GM19238 (cell line): ENCODE data around the gene TUBGCP3.
"Not testable (repeated sequence)": the region's sequence is repeated elsewhere in the genome, so short reads cannot be mapped to it uniquely, and the experiment has no call there.

Source experiments
- DNase-seq: peaks from one replicate; pipeline ENCODE4 v3.0.0; 2011; ENCODE audit warnings: low spot score; ENCODE audit not compliant: insufficient read length

Gene TUBGCP3

GRCh38 chr13:112486386-112487126 lies 101.4 kb downstream of the TUBGCP3 start:
- no peak for DNase-seq

DNA sequence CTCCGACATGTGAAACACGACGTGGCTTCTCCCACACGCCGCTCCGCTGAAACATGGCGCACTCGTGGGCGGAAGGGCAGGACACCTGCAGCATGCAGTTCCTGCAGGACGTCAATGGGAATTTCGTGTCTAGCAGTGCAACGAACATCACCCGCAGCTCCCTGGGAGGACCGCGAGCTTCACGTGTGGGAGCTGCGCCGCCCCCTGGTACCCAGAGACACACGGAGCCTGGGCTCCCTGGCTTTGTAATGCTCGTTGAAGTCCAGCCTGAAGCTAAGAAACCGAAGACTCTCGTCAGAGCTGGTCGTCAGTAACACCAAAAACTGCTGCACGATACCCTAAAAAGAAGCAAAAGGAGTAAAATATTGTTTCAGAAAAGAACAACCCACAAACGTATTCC lies 102.1 kb downstream of the TUBGCP3 start:
- not testable (repeated sequence) for DNase-seq

DNA sequence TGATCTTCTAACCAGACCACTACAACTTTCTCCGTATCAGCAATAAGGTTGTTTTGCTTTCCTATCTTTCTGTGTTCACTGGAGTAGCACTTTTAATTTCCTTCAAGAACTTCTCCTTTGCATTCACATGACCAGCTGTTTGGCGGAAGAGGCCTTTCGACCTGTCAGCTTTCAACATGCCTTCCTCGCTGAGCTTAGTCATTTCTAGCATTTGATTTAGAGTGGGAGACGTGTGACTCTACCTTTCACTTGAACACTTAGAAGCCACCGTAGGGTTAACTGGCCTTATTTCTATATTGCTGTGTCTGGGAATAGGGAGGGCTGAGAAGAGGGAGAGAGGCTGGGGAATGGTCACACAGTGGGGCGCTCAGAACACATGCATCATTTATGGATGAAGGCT lies 104.7 kb downstream of the TUBGCP3 start:
- DNase-seq, result no peak

- no peak for DNase-seq
Observed at GRCh38 chr13:112481458-112481857, 106.5 kb downstream of the TUBGCP3 start.

DNA sequence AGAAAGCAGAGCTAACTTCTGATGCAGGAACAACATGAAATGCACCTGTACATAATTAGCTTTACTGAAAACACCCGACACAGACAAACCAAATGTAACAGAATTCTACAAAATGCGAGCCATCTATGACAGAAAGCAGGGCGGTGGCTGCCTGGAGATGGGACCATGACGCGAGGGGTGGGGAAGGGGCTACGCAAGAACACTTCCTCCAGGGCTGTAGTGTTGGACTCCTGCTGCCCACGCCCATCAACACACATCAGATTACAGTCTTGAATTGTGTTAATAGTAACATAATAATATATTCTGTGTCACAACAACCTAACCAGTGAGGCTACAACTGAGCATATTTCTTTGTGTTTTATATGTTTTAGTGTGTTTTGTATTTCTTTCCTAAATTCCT lies 108.6 kb downstream of the TUBGCP3 start:
- DNase-seq, result no peak

DNA sequence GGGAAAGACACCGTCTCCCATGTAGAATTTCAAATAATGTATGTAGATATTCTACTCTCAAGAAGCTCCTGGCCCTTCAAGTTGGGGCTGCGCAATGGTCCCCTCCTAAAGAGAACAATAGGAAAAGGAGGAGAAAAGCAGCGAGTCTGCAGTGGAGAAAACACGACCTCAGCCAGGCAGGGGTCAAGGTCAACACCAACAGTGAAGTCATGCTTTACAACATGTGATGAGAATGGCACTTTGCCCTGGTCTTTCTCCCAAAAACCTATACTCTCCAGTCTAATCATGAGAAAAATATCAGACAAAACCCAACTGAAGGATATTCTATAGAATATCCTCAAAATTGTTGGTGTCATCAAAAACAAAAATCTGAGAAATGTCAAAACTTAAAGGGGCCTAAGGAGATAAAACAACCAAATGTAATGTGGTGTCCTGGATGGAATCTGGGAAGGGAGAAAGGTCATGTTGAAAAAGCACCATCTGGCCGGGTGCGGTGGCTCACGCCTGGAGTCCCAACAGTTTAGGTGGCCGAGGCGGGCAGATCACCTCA lies 110.8 kb downstream of the TUBGCP3 start:
- DNase-seq, result no peak

DNA sequence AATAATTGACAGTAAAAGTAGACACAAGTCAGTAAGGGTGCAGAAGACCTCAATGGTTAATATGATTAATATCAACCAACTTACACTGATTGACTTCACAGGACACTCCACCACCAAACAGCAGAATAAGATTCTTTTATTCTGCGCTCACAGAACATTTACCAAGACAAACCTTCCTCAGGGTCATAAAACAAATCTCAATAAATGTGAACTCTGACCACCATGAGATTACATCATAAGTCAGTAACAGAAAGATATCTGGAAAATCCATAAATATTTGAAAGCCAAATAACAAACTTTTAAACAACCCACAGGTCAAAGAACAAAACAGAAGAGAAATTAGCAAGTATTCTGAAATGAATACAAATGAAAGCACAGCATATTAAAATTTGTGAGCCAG lies 112.1 kb downstream of the TUBGCP3 start:
- no peak for DNase-seq

DNA sequence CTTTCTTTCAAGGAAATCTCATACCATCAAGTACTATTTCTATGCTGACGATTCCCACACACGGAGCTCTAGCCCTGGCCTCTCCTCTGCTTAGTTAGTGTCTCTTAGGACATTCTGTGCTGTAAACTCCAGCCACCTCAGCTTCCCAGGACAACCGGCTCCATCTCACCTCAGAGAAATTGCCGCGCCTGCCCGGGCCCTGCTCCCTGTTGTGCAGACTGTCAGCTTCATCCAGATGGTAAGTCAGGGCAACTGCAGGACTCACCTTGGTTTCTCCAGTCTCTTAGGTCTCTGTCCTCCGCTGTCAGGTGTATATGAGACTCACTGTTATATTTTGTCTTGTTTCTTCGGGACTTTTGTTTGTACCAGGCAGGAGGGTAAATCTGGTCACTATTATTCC lies 113.1 kb downstream of the TUBGCP3 start:
- no peak for DNase-seq

DNA sequence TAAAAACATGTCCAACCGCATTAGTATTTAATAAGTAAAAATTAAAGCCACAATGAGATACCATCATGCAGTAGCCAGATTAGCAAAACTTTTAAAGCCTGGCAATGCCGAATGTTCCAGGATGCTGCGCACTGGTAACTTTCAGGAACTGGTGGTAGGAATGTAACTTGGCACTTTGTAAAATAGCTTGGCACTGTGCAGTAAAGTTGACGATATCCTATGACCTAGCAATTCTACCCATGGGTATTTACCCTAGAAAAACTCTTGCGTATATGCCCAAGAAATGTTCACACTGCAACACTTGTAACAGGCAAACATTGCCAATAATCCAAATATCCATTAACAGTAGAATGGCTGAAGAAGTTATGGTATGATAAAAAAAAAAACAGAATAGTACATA lies 114.1 kb downstream of the TUBGCP3 start:
- DNase-seq, result no peak

DNA sequence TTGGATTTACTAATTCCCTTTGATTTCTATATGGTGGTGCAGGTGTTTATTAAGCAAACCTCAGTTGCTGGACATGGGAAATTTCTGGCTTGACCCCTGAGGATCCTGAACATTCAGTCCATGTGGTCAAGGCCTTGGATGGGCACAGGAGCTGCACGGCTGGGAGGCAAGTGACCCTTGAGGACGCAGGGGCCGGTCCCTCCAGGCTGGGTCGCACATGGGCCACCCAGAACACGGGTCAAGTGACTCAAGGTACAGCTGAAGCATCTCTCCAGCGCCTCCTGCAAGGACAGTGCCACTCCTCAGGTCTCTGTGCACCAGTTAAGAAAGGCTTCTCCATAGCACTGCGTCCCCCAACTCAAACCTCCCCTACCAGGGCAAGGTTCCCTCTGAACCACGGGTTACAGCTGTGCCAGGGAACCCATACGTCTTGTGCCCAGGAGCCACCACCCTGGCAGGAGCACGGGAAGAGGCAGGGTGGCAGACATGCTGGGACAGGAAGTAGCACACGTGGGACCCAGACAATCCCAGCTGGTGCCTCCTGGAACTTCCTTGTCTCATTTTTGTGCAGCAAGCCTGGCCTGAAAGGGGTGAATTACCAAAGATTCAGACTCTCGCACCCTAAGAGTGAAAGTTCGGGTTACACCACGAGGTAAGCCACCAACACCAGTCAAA lies 118.7 kb downstream of the TUBGCP3 start:
- DNase-seq, result no peak

GRCh38 chr13:112468069-112468468 lies 119.9 kb downstream of the TUBGCP3 start:
- DNase-seq, result no peak

- DNase-seq, result no peak
Observed at GRCh38 chr13:112467236-112467635, 120.7 kb downstream of the TUBGCP3 start.

DNA sequence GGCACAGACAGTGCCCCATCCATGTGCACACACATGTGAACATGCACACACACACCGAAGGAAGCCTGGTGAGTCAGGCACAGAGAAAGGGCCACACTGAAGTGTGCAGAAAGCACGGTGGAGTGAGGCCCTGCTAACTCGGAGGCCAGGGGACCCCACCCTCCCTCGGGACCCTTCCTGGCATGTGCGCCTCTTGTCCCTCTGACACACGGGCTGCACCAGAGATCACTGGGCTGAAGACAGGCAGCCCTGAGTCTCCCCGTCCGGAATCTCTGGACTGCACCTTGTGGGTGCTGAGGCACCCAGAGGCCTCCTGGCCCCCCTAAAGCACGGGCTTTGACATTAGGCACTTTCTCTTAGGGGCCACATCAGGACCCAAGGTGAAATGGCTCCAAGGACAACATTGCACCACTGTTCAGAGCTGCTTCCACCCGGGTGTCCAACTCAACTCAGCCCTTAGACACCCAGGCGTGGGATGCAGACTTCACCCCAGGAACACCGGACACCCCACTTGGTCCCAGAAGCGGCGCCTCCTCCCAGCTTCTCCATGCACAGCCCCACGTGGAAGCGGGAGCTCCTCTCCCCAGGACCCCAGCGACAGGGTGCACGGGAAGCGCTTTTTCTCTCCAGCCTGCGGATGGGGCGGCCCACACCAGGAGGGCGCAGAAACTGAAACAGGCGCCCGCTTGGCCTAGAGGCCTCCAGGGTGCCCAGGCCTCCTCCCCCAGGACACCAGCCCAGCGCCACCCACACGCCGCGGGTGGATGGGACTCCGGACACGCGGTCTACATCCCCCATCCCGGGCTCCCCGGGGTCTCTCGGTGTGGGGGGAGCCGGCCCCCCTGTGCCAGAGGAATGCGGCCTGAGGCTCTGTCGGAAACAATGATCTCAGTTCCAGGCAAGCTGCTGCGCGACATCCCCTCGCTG lies 121.6 kb downstream of the TUBGCP3 start:
- no peak for DNase-seq

- no peak for DNase-seq
Observed at GRCh38 chr13:112465251-112466131, 122.5 kb downstream of the TUBGCP3 start.

DNA sequence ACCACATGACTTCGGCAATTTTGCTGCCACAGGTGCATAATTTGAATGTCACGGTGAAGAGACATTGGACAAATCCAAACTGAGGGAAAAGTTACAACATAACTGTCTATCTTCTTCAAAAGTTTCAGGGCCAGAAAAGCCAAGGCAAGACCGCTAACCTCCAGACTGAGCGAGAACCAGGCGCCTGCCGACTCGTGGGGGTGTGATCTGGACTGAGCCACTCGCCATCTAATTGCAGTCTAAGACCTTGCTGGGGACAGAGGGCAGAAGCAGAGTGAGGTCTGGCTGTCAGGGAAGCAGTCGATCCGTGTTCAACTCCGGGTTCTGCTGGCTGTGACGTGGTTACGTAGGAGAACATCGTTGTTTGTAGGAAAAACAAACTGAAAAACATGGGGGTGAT lies 123.2 kb downstream of the TUBGCP3 start:
- no peak for DNase-seq

DNA sequence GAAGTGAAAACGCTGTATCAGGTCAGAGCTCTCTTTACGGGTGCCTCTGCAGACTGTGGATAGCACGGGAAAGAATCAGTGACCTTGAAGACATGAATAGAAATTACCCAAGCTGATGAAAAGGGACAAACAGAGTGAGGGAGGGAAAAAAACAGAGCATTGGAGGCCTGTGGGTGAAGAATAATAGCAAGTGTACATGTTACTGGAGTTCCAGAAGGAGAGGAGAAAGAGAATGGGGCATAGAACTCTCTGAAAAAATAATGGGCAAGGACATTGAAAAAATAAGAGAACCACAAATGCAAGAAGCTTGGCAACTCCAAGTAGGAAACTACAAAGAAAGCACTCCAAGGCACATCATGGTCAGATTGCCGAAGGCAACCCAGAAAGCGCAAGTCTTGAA lies 125.5 kb downstream of the TUBGCP3 start:
- DNase-seq, result no peak

- no peak for DNase-seq
Observed at GRCh38 chr13:112457485-112457884, 130.5 kb downstream of the TUBGCP3 start.

GRCh38 chr13:112457081-112457480 lies 130.9 kb downstream of the TUBGCP3 start:
- DNase-seq, result no peak

- DNase-seq, result no peak
Observed at GRCh38 chr13:112456138-112457056, 131.6 kb downstream of the TUBGCP3 start.
